ENCODE results near the gene DOCK4. TPM values are rescaled to one million over a fixed set of nuclear protein-coding genes. Genes with fewer than 3 reads are reported as not detected.
A peak's percentile ranks its signal among the peaks of the same experiment; 100 is the strongest.

DOCK4 gene
- total RNA-seq, 4 donors from 2014 or later, result 9.9 to 30.9 (median 13.7) TPM

- peak overlapping the region in 1 of 4 donors; percentile 5 for H3K4me3 ChIP-seq
- peak overlapping the region in 2 of 4 donors; percentile 54 to 66 for H3K27ac ChIP-seq
- H3K9me3 ChIP-seq, result no peaks in the 10 kb centered on the region
- TF ChIP-seq POLR2A (IDR thresholded peaks at IDR 0.05) (no peak), CTCF (IDR thresholded peaks at IDR 0.05) (no peak)
- 9 to 23% methylated on average over 3 of the region's 3 CpGs for WGBS, 2 donors
- no peaks in the 10 kb centered on the region for H3K27me3 ChIP-seq
- no peaks in the 10 kb centered on the region for H3K36me3 ChIP-seq
- no peak for DNase-seq
- H3K4me1 ChIP-seq, result peaks cover 0 to 14% (median 4%) of the 10 kb centered on the region in 3 donors
- intact Hi-C loops (cut with DNase I), result no loop called here
Measured at GRCh38 chr7:112084520-112084971, 121.7 kb downstream of the DOCK4 start.

GRCh38 chr7:112083776-112084355 is 122.3 kb downstream of the DOCK4 start:
- H3K4me3 ChIP-seq, result no peak overlapping the region
- H3K9me3 ChIP-seq, result no peaks in the 10 kb centered on the region
- H3K27ac ChIP-seq, result peak overlapping the region in 2 of 4 donors; percentile 54 to 66
- H3K4me1 ChIP-seq, result peaks cover 0 to 14% (median 4%) of the 10 kb centered on the region in 3 donors
- TF ChIP-seq CTCF (IDR thresholded peaks at IDR 0.05) (no peak), POLR2A (IDR thresholded peaks at IDR 0.05) (no peak)
- no peaks in the 10 kb centered on the region for H3K27me3 ChIP-seq
- intact Hi-C loops (cut with DNase I), result no loop called here
- 90 to 92% methylated on average over 7 of the region's 7 CpGs for WGBS, 2 donors
- H3K36me3 ChIP-seq, result no peaks in the 10 kb centered on the region
- no peak for DNase-seq

- Histone ChIP-seq H3K4me3 (no peak overlapping the region), H3K4me1 (peaks cover 0 to 14% (median 4%) of the 10 kb centered on the region in 3 donors), H3K9me3 (no peaks in the 10 kb centered on the region), H3K27me3 (no peaks in the 10 kb centered on the region), H3K27ac (peak overlapping the region in 2 of 4 donors; percentile 53 to 55), H3K36me3 (no peaks in the 10 kb centered on the region)
- no peak for DNase-seq
- intact Hi-C loops (cut with DNase I), result no loop called here
- TF ChIP-seq POLR2A (IDR thresholded peaks at IDR 0.05) (no peak), CTCF (IDR thresholded peaks at IDR 0.05) (no peak)
- 74 to 75% methylated on average over 7 of the region's 7 CpGs for WGBS, 2 donors
Measured at GRCh38 chr7:112082306-112082705, 123.9 kb downstream of the DOCK4 start.

- Histone ChIP-seq H3K27me3 (no peaks in the 10 kb centered on the region), H3K4me1 (peaks cover 0 to 14% (median 4%) of the 10 kb centered on the region in 3 donors), H3K27ac (peak overlapping the region in 3 of 4 donors; percentile 36 to 55 (median 53)), H3K9me3 (no peaks in the 10 kb centered on the region), H3K36me3 (no peaks in the 10 kb centered on the region), H3K4me3 (no peak overlapping the region)
- TF ChIP-seq POLR2A (IDR thresholded peaks at IDR 0.05) (peak in 1 of 4 donors; percentile 19), CTCF (IDR thresholded peaks at IDR 0.05) (no peak)
- intact Hi-C loops (cut with DNase I), result no loop called here
- DNase-seq, result no peak
- WGBS, 2 donors, result 90% methylated on average over 4 of the region's 4 CpGs
Measured at GRCh38 chr7:112081778-112082177, 124.4 kb downstream of the DOCK4 start.

- Histone ChIP-seq H3K36me3 (no peaks in the 10 kb centered on the region), H3K9me3 (no peaks in the 10 kb centered on the region), H3K4me1 (peaks cover 0 to 14% (median 4%) of the 10 kb centered on the region in 3 donors), H3K27me3 (no peaks in the 10 kb centered on the region), H3K4me3 (peak overlapping the region in 1 of 4 donors; percentile 19), H3K27ac (peak overlapping the region in 3 of 4 donors; percentile 36 to 73 (median 55))
- no peak for DNase-seq
- WGBS, 2 donors, result 61 to 80% methylated on average over 8 of the region's 8 CpGs
- TF ChIP-seq CTCF (IDR thresholded peaks at IDR 0.05), result no peak
- TF ChIP-seq POLR2A (IDR thresholded peaks at IDR 0.05), result no peak
- intact Hi-C loops (cut with DNase I), result no loop called here
Measured at GRCh38 chr7:112080978-112081377, 125.2 kb downstream of the DOCK4 start.

Data from esophagus squamous epithelium (tissue), 5 donors.